ENCODE results near the gene CDH15. TPM values are rescaled to one million over a fixed set of nuclear protein-coding genes. Genes with fewer than 3 reads are reported as not detected.

The CDH15 gene
- polyA plus RNA-seq, 1 donor from 2014 or later = not detected

GRCh38 chr16:89172528-89173173, 1.1 kb downstream of the CDH15 start:
- no peaks in the 10 kb centered on the region for H3K9me3 ChIP-seq (ENCODE audit: low read length)
- H3K9ac ChIP-seq (ENCODE audit: low read length) = no peak overlapping the region
- H3F3A ChIP-seq (ENCODE audit: insufficient read depth, low read length, poor library complexity, severe bottlenecking) = no peaks in the 10 kb centered on the region
- peaks cover 12% of the 10 kb centered on the region for H3K27me3 ChIP-seq (ENCODE audit: insufficient read depth, low read depth, low read length)
- no peaks in the 10 kb centered on the region for H4K20me1 ChIP-seq (ENCODE audit: insufficient read depth)
- H3K27ac ChIP-seq (ENCODE audit: low read length) = no peak overlapping the region
- no peak overlapping the region for H3K4me2 ChIP-seq (ENCODE audit: low read length)
- no peaks in the 10 kb centered on the region for H3K9me2 ChIP-seq (ENCODE audit: insufficient read depth, low read length)
- H3K36me3 ChIP-seq (ENCODE audit: insufficient read depth, low read length) = no peaks in the 10 kb centered on the region
- H3K4me3 ChIP-seq (ENCODE audit: low read length) = no peak overlapping the region
- TF ChIP-seq EZH2 (IDR thresholded peaks at IDR 0.05; ENCODE audit: borderline replicate concordance, insufficient read depth, low read length, poor library complexity, severe bottlenecking) = no peak
- TF ChIP-seq REST (IDR thresholded peaks at IDR 0.05; ENCODE audit: borderline replicate concordance) = no peak
- no peak for TF ChIP-seq RAD21 (conservative IDR thresholded peaks at IDR 0.05)
- no peak for TF ChIP-seq TAF1 (IDR thresholded peaks at IDR 0.05; ENCODE audit: low read depth)
- TF ChIP-seq SMC3 (conservative IDR thresholded peaks at IDR 0.05; ENCODE audit: poor library complexity) = no peak
- TF ChIP-seq EP300 (conservative IDR thresholded peaks at IDR 0.05; ENCODE audit: poor library complexity, severe bottlenecking) = no peak
- TF ChIP-seq MXI1 (conservative IDR thresholded peaks at IDR 0.05; ENCODE audit: poor library complexity, severe bottlenecking) = no peak
- TF ChIP-seq CTCF (IDR thresholded peaks at IDR 0.05; ENCODE audit: poor library complexity, severe bottlenecking) = no peak
- TF ChIP-seq POLR2AphosphoS5 (IDR thresholded peaks at IDR 0.05) = no peak
- no peak overlapping the region for H2AFZ ChIP-seq (ENCODE audit: low read depth, low read length)
- H3K79me2 ChIP-seq (replicated peaks; ENCODE audit: insufficient read depth, low read length) = no peaks in the 10 kb centered on the region

GRCh38 chr16:89173174-89173921, 1.8 kb downstream of the CDH15 start:
- Histone ChIP-seq H3K9me2 (ENCODE audit: insufficient read depth, low read length) (no peaks in the 10 kb centered on the region), H3K4me3 (ENCODE audit: low read length) (no peak overlapping the region), H2AFZ (ENCODE audit: low read depth, low read length) (no peak overlapping the region), H4K20me1 (ENCODE audit: insufficient read depth) (no peaks in the 10 kb centered on the region), H3K4me2 (ENCODE audit: low read length) (no peak overlapping the region), H3K9ac (ENCODE audit: low read length) (no peak overlapping the region), H3K27me3 (ENCODE audit: insufficient read depth, low read depth, low read length) (peaks cover 12% of the 10 kb centered on the region), H3K79me2 (replicated peaks; ENCODE audit: insufficient read depth, low read length) (no peaks in the 10 kb centered on the region), H3K36me3 (ENCODE audit: insufficient read depth, low read length) (no peaks in the 10 kb centered on the region), H3F3A (ENCODE audit: insufficient read depth, low read length, poor library complexity, severe bottlenecking) (no peaks in the 10 kb centered on the region), H3K27ac (ENCODE audit: low read length) (no peak overlapping the region), H3K9me3 (ENCODE audit: low read length) (no peaks in the 10 kb centered on the region)
- TF ChIP-seq EP300 (conservative IDR thresholded peaks at IDR 0.05; ENCODE audit: poor library complexity, severe bottlenecking) (no peak), CTCF (IDR thresholded peaks at IDR 0.05; ENCODE audit: poor library complexity, severe bottlenecking) (no peak), MXI1 (conservative IDR thresholded peaks at IDR 0.05; ENCODE audit: poor library complexity, severe bottlenecking) (no peak), TAF1 (IDR thresholded peaks at IDR 0.05; ENCODE audit: low read depth) (no peak), REST (IDR thresholded peaks at IDR 0.05; ENCODE audit: borderline replicate concordance) (no peak), EZH2 (IDR thresholded peaks at IDR 0.05; ENCODE audit: borderline replicate concordance, insufficient read depth, low read length, poor library complexity, severe bottlenecking) (no peak), RAD21 (conservative IDR thresholded peaks at IDR 0.05) (no peak), SMC3 (conservative IDR thresholded peaks at IDR 0.05; ENCODE audit: poor library complexity) (no peak), POLR2AphosphoS5 (IDR thresholded peaks at IDR 0.05) (no peak)

Data from neural cell (in vitro differentiated cells).